KBM-7 (cell line): ENCODE results near the gene SPINT1.

ENCODE experiments used
- DNase-seq: peaks from one replicate; pipeline ENCODE4 v3.0.0-alpha.2; 2015
- in situ Hi-C: fragments of 300-500 bp; cut with MboI; formaldehyde crosslinking; loops from 2 replicates; pipeline ENCODE4 v1.14.3; 2020; ENCODE audit warnings: low sequenced_read_pairs, low pct_unique_long_range_greater_than_20kb, mixed read lengths

Gene SPINT1

DNA sequence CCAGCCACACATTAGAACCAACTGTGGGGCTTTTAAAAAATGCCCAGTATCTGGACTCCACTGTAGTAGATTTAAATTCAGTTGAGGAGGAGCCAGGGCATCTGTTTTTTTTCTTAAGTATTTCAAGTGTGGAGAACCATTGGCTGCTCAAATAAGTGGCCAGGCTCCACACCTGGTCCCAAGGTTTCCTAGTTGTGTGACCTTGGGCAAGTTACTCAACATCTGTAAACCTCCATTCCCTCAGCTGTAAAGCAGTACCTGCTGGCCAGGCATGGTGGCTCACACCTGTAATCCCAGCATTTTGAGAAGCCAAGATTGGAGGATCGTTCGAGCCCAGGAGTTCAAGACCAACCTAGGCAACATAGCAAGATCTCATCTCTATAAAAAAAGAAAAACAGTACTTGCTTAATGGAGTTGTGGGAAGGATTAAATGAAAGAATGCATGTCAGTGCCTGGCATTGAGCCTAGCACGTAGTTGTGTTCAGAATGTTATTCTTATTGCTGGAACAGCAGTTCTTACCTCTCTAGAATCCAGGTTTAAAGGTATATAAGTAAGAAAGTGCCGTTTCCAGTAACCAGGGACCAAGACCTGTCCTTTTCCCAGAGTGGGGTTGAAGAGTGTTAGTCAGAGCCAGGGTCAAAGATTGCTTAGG, 17.3 kb upstream of the SPINT1 start:
- DNase-seq = no peak
- in situ Hi-C loops = no loop called here

- in situ Hi-C loops = no loop called here
- DNase-seq = no peak
Observed at GRCh38 chr15:40828447-40829036, 15.3 kb upstream of the SPINT1 start, which contains the start of gene PPP1R14D. Gene PPP1R14D, minus strand, starts transcription at chr15:40828708. Its CDS starts 67 bp downstream, at chr15:40828641.

DNA sequence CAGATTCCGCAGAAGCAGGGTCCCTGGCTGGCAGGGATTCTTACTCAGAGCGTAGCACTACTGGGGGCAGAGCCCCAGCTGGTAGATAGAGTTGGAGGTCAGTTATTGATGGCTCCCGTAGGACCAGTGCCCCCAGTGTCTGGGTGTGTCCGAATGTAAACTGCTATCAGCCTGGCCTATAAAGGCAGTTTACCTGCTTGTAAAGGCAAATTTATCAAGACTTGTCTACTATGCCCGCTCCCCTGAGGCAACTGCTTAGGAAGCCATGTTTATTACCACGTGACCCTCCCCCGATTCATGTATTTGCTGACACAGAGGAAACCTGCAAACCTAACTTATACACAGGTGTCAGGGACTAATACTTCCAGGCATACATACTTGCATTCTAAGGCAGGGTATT, 14.7 kb upstream of the SPINT1 start:
- no peak for DNase-seq
- in situ Hi-C loops = no loop called here

DNA sequence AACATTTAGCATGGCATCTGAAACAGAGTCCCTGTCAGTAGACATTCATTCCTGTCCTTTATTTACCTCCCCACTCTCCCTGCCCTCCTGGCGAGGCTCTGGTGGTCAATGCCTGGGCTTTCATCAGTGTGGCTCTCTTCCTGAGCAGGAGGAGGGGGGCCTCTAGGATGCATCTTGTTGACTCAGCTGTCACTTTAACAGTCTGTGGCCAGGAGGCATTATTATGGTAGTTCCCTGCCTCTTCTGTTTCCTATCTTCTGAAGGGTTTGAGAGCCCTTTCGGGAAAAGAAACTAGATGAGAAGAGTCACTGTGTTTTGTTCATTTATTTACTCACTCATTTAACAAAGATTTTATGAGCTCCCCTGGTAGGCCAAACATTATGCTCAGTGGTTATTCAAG, 13.0 kb upstream of the SPINT1 start:
- DNase-seq = no peak
- in situ Hi-C loops = no loop called here

DNA sequence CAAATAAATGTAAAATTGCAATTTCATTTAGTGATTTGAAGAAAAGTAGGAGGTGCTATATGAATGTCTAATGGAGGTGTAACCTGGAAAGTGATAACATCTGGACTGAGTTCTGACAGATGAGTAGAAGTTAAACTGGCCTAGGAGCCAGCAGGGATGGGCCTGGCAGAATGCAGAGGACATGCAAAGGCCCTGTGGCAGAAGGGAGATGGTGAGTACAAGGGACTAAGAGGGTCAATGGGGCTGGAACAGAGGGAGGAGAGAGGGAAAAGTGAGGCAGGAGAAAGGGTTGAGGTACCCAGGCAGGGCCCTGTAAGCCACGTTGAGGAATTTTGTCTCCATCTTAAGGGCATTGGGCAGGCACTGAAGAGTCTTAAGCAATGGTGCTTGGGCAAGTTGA, 12.0 kb upstream of the SPINT1 start:
- in situ Hi-C loops = no loop called here

GRCh38 chr15:40832903-40833302, 10.9 kb upstream of the SPINT1 start:
- no peak for DNase-seq
- in situ Hi-C loops = no loop called here

More for the DNA sequence above, 12.0 kb upstream of the SPINT1 start:
- no peak for DNase-seq

DNA sequence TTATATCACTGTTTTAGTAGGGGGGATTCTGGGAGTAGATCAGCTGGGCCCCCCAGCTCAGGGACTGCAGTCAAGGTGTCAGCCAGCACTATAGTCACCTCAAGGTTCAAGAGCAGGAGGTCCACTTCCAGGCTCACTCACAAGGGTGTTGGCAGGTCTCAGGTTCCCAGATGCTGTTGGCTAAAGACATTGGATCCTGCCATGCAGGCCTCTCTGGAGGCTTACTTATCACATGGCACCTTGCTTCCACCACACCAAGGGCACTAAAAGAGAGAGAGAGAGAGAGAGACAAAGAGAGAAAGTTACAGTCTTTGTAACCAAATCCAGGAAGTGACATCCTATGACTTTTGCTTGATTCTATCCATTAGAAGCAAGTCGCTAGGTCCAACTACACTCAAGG, 7.8 kb upstream of the SPINT1 start:
- in situ Hi-C loops = no loop called here
- no peak for DNase-seq

DNA sequence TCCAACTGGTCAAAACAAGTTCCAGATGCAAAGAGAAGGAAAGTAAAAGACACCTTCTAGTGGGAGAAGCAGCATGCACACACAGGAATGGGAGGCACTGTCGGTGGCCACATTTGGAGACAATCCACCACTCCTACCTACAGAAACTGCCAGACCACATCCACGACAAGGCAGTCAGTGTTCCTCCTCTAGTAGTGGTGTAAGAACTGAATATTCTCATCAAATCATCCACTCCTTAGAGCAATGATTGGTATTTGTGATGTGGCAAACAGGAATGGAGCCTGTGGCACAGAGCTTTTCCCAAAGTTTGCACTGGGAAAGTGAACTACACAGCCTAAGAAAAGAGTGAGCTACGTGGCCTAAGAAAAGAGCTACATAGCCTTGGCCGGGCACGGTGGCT, 5.1 kb upstream of the SPINT1 start:
- in situ Hi-C loops = no loop called here
- no peak for DNase-seq

DNA sequence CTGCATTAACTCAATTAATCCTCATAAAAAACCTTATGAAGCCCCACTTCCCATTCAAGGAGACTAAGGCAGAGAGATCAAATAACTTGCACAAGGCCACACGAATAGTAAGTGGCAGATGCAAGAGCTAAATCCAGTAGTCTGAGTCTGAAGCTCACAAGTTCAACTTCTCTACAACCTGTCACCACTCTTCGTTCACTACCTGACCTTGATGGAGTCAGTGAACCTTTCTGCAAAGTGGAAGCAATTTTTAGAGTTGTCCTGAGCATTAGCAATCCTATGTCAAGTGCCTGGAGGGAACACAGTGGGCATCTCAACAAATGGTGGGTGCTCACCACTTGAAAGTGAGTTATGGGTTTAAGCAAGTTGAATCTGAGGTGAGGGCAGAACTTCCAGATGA, 2.1 kb upstream of the SPINT1 start:
- in situ Hi-C loops = no loop called here
- DNase-seq = no peak

GRCh38 chr15:40843261-40843884, 475 bp upstream of the SPINT1 start:
- DNase-seq = no peak
- in situ Hi-C loops = no loop called here

- in situ Hi-C loops = no loop called here
Observed at GRCh38 chr15:40844696-40845030, 815 bp downstream of the SPINT1 start.

DNA sequence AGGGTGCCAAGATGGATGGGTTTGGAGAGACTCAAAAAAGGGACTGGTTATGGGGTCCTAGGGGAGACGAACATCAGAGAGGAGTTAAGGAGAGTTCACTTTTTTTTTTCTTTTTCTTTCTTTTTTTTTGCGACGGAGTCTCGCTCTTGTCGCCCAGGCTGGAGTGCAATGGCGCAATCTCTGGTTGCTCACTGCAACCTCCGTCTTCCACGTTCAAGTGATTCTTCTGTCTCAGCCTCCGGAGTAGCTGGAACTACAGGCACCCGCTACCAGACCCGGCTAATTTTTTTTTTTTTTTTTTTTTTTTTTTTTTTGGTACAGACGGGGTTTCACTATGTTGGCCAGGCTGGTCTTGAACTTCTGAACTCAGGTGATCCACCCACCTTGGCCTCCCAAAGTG, 1.2 kb downstream of the SPINT1 start:
- no peak for DNase-seq
- in situ Hi-C loops = no loop called here

More at GRCh38 chr15:40844696-40845030, 815 bp downstream of the SPINT1 start:
- DNase-seq = peak; percentile 67

DNA sequence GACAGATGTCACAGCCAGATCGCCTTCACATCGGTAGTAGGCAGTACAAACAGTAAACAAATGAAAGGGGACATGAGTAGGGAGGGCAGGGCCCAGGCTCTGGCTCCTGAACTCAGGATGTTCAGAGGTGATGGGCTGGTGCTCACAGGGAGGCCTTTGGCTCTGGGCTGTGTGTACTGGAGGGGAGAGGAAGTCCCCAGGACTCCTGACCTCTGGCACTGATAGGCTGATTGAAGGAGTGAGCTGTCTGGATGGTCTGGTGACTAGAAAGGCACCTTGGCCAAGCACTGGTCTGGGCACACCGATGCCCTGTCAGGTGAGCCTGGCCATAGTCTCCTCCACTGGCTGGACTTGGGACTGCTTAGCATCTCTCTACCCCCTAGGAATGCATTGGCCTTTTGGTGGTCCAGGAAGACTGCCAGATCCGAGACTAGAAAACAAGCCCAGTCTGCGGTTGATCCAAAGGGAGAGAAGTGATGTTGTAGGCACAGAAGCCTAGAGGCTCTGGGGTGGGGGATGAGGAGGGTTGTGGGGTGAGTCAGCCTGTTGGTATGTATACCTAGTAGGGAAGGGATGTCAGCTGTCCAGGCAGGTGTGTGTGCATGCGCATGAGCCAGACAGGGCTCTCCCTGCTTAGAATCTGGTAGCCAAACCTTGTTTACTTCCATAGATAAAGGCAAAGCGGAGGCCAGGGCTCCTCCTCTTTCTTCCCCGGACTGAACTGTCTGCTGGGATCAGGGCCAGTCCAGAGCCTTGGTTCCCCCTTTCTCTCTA, 1.9 kb downstream of the SPINT1 start:
- in situ Hi-C loops = no loop called here
- DNase-seq = no peak

GRCh38 chr15:40846841-40847222, 3.0 kb downstream of the SPINT1 start:
- no peak for DNase-seq
- in situ Hi-C loops = no loop called here

DNA sequence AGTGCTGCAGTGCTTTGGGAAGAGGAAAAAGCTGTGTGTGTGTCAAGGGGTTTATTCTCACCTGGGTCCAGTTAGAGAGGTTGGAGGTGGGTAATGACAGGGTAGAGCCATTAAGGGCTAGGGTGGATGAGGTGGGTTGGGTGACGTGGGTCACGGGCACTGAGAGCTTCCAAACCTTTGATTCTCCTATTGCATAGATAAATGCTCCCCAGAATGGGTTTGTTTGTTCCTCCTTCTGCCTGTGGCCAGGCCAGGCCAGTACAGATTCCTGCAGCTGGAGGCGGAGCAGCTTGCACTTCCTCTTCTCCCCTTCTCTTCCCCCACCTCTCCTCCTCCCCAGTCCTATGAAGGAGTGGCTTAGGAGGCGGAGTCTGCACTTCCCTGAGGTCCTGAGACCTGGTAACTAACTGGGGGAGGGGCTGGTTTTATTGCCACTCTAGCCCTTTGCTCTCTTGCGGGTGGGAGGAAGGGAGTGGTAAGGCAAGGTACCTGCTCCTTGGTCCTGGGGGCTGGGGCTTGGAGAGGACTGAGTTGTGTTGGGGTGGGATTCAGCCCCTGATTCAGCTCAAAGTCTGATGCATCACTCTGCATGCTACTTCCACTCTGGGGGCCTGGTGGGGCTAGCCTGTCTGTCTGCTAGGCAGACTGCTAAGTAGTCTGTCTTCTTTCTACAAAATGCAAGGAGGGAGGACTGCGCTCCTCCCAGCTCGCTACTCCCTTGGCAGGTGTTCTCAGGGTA, 3.5 kb downstream of the SPINT1 start:
- peak; percentile 97 for DNase-seq
- in situ Hi-C loops = no loop called here

- in situ Hi-C loops = no loop called here
- no peak for DNase-seq
Observed at GRCh38 chr15:40850576-40851112, 6.8 kb downstream of the SPINT1 start.

DNA sequence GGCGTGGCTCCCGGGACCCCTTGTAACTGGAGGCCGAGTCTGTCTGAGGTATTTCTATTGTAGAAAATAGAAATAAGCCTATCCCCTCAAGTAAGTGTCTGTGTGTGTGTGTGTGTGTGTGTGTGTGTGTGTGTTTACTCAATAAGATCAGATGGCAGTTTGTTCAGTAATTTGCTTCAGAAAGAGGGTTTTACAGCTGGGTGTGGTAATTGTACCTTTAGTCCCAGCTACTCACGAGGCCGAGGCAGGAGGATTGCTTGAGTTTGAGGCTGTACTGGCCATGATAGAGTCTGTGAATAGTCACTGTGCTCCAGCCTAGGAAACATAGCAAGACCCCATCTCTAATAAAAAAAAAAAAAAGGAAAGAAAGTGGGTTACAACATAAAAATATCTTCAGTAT, 8.7 kb downstream of the SPINT1 start:
- DNase-seq = no peak
- in situ Hi-C loops = no loop called here

DNA sequence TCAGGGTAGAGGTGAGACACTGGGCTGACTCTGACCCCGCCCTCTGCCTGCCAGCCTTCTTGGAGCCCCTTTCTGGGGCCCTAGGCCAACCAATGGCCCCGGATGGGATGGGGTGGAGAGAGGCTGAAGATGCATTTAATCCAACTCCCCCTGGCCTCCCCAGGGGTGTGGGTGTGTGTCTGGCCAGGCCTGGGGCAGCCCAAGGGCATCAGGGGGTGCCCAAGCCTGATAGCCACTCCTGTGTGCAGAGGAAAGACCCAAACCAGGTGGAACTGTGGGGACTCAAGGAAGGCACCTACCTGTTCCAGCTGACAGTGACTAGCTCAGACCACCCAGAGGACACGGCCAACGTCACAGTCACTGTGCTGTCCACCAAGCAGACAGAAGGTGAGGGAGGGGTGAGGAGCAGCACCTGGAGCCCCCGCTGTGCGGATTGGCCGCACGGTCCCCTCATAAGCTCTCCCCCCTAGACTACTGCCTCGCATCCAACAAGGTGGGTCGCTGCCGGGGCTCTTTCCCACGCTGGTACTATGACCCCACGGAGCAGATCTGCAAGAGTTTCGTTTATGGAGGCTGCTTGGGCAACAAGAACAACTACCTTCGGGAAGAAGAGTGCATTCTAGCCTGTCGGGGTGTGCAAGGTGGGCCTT, 9.5 kb downstream of the SPINT1 start:
- in situ Hi-C loops = no loop called here
- no peak for DNase-seq

DNA sequence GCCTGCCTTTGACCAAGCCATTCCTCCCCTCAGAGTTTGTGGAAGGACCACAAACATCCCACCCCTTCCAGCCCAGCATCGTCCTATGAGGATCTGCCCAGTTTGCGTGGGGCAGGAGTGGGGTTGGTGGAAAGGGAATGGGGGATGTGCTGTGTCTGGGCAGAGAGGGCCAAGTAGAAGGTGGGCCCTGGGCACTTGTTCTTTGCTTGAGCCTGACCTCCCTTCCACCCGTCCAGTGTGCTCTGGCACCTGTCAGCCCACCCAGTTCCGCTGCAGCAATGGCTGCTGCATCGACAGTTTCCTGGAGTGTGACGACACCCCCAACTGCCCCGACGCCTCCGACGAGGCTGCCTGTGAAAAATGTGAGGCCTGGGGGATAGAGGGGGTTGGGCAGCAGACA, 10.3 kb downstream of the SPINT1 start:
- no peak for DNase-seq
- in situ Hi-C loops = no loop called here
